ENCODE data around the gene ATXN1L.
"Not testable (repeated sequence)": the region's sequence is repeated elsewhere in the genome, so short reads cannot be mapped to it uniquely, and the experiment has no call there.

The ATXN1L gene

GRCh38 chr16:71845639-71846430 is at the start of gene ATXN1L:
ATXN1L (plus strand) TSS chr16:71845976; CDS start chr16:71849741, 3,765 bp downstream.
- DNase-seq = peak; percentile 99

- no peak for DNase-seq
These were observed 49.2 kb upstream of the ATXN1L start for GRCh38 chr16:71796501-71797097.

GRCh38 chr16:71803305-71803690 is 42.5 kb upstream of the ATXN1L start:
- no peak for DNase-seq

GRCh38 chr16:71807905-71808592 is 37.7 kb upstream of the ATXN1L start:
- peak; percentile 23 for DNase-seq

- peak; percentile 94 for DNase-seq
These were observed 37.0 kb upstream of the ATXN1L start, which contains the start of gene AP1G1 for GRCh38 chr16:71808593-71809459. AP1G1 (minus strand) TSS chr16:71808834; CDS start chr16:71789479, 19,355 bp downstream.

GRCh38 chr16:71810155-71810530 is 35.6 kb upstream of the ATXN1L start:
- DNase-seq = not testable (repeated sequence)

GRCh38 chr16:71811261-71811803 is 34.4 kb upstream of the ATXN1L start:
- no peak for DNase-seq

GRCh38 chr16:71817155-71817500 is 28.6 kb upstream of the ATXN1L start:
- DNase-seq = not testable (repeated sequence)

- DNase-seq = no peak
These were observed 19.2 kb upstream of the ATXN1L start for GRCh38 chr16:71826533-71827017.

GRCh38 chr16:71830359-71830758 is 15.4 kb upstream of the ATXN1L start:
- no peak for DNase-seq

- not testable (repeated sequence) for DNase-seq
These were observed 14.1 kb upstream of the ATXN1L start for GRCh38 chr16:71831698-71832097.

GRCh38 chr16:71832112-71832511 is 13.7 kb upstream of the ATXN1L start:
- not testable (repeated sequence) for DNase-seq

GRCh38 chr16:71834291-71834690 is 11.5 kb upstream of the ATXN1L start:
- no peak for DNase-seq

GRCh38 chr16:71837150-71837549 is 8.6 kb upstream of the ATXN1L start:
- no peak for DNase-seq

GRCh38 chr16:71840052-71840451 is 5.7 kb upstream of the ATXN1L start:
- DNase-seq = no peak

- no peak for DNase-seq
These were observed 2.2 kb upstream of the ATXN1L start for GRCh38 chr16:71843572-71843971.

- no peak for DNase-seq
These were observed 655 bp downstream of the ATXN1L start for GRCh38 chr16:71846431-71846830.

GRCh38 chr16:71847096-71847495 is 1.3 kb downstream of the ATXN1L start:
- no peak for DNase-seq

GRCh38 chr16:71848622-71849021 is 2.8 kb downstream of the ATXN1L start:
- DNase-seq = no peak

- no peak for DNase-seq
These were observed 6.0 kb downstream of the ATXN1L start for GRCh38 chr16:71851746-71852145.

- DNase-seq = no peak
These were observed 6.4 kb downstream of the ATXN1L start for GRCh38 chr16:71852158-71852557.

GRCh38 chr16:71852561-71852960 is 6.8 kb downstream of the ATXN1L start:
- no peak for DNase-seq
